Measurements from ENCODE around the gene HUS1.

The HUS1 gene

DNA sequence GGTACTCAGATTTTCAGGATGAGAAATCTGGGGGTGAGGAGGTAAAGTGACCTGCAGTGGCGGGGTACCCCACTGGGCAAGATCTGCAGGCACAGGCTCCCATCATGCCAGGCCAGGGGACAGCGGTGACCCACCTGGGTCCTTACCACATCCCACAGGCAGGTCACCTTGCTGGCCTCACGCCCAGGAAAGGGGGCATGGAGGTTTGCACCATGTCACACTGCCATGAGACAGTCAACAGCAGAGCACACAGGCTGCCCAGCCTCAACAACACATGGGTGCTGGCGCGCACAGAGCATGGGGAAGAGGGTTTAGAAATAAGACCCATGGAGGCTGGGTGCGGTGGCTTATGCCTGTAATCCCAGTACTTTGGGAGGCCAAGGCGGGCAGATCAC is 32.1 kb downstream of the HUS1 start:
- TF ChIP-seq, protein P1, sequence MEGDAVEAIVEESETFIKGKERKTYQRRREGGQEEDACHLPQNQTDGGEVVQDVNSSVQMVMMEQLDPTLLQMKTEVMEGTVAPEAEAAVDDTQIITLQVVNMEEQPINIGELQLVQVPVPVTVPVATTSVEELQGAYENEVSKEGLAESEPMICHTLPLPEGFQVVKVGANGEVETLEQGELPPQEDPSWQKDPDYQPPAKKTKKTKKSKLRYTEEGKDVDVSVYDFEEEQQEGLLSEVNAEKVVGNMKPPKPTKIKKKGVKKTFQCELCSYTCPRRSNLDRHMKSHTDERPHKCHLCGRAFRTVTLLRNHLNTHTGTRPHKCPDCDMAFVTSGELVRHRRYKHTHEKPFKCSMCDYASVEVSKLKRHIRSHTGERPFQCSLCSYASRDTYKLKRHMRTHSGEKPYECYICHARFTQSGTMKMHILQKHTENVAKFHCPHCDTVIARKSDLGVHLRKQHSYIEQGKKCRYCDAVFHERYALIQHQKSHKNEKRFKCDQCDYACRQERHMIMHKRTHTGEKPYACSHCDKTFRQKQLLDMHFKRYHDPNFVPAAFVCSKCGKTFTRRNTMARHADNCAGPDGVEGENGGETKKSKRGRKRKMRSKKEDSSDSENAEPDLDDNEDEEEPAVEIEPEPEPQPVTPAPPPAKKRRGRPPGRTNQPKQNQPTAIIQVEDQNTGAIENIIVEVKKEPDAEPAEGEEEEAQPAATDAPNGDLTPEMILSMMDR (IDR thresholded peaks at IDR 0.05): no peak

DNA sequence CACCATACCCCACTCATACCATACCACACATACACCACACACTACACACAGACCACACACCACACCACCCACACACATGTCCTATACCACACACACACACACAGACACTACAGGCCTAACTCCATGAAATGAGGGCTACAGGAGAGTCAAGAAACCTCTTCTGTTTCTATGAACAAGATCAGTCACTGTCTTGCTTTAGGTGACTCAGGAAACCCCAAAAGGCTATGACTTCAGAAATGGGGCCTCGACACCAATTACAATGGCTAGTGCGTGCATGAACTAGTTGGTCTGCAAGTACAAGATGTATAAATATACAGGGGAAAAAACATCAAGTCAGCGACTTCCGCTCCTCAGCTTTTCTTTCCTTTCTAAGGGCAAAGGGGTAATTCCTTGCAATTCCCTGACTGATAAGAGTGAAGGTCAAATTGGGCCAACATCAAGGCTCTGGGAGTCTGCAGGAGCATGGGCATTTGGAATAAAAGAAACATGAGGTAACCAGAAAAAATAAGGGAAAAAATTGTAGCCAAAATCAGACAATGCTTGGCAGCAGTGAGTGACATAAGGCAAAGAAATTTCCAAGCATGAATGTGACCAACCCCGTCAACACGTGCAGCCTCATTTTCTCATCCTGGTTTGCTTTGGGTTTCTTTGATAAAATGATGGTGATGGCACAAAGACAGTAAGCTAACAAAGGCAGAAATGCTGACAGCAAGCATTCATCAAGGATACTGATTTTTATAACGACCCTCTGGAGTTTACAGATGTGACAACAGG is 32.6 kb downstream of the HUS1 start:
- TF ChIP-seq, protein P1 (IDR thresholded peaks at IDR 0.05): no peak

DNA sequence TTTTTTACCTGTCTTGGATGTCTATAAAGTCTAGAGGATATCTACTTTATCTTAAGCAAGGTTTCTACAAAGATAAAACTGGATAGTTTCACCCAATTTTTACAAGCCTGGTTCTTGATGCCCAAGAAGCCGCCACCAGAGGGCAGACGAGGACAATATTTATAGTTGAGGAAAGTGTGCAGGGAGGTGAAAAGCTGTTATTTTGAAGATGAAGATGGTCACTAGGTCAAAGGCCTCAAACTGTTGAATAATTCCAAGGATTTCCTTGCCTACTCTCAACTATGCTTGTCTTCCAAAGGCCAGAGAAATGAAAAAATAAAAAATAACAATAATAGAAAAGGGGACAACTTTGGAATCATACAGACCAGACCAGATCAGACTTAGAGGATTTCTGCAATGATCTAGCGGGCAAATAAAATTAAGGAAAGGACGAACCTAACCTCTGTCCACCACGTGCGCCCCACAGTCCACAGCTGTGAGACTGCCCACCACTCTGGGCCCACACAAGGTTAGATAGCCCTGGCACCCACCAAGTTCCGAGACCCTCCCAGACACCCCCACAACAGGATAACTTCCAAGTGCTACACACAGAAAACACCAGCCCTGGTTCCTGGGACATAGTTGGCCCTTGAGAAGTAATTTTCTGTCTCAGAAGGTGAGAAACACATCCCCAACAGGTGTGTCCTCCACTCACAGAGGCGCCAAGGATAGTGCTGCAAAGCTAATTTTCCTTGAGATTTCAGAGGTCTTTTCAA is 34.0 kb downstream of the HUS1 start:
- TF ChIP-seq, protein P1 (IDR thresholded peaks at IDR 0.05): peak; percentile 80

DNA sequence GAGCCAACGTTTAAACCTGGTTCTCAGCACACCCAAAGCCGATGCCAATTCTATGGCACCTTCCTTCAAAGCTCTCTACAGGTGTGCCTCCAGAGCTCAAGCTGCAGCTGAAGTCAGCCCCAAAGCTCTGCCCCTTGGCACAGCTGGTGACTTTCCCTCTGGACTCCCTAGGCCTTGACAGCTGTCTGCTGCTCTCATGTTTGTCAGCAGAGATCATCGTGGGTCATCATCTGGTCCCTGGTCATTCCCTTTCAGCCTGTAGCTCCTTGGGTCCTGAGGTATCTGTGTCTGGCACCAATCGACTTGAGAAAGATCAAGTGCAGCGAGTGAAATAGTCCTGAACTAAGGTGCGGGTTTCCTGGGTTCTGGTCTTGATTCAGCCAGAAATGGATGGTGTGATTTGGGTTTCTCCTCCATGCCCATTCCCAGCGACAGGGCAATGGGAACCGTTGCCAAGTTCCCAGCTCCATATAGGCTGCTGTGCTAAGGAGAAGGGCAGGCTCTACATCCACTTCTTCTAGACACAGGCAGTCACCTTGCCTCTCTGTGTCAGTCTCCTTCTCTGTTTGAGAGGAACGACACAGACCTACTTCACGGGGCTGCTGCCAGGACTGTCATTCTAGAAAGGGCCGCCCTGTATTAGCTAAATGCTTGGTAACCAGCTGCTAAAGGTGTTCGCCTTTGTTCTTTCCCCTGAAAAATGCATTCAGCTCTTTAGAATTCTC is 34.7 kb downstream of the HUS1 start:
- TF ChIP-seq, protein P1 (IDR thresholded peaks at IDR 0.05): no peak

DNA sequence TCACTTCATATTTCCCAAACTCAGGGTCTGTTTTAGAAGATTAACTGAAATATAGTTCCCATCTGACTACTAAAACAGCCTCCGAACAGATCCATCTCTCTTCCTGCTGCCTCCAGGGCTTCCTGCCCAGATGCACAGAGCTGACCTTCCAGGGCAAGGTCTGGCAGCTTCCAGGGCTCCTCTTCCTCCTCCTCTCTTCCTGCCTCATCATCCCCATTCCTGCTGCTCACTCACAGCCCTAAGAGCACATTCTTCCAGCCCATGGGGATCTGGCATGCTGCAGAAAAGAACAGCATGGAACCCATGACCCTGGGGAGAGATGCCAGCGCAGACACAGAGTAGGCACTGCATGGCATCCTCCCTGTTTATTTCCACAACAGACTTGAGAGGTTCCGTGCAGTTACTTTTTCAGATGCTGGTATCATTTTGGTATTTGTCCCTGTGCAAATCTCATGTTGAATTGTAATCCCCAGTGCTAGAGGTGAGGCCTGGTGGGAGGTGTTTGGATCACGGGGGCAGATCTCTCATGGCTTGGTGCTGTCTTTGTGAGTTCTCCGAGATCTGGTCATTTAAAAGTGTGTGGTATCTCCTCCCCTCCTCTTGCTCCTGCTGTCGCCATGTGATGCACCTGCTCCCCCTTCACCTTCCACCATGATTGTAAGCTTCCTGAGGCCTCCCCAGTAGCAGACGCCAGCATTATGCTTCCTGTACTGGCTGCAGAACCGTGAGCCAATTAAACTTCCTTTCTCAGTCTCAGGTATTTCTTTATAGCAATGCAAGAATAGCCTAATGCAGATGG is 35.5 kb downstream of the HUS1 start:
- TF ChIP-seq, protein P1 (IDR thresholded peaks at IDR 0.05): no peak

DNA sequence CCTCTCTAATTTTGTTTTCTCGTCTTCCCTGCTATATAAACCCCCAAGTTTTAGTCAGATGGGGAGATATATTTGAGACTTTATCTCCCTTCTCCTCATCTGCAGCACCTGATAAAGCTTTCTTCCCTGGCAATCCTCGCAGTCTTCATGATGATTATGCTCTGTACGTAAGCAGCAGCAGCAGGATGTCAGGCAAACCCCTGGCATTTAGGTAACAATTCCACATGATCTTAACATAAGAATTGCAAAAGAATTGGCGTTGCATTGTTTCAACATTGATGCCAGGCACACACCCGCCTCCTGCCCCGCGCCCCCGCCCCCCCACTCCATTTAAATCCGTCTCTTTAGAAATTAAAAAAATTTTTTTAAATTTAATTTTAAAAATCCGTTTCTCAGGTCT is 37.3 kb downstream of the HUS1 start:
- TF ChIP-seq, protein P1 (IDR thresholded peaks at IDR 0.05): no peak

Data from LNCAP (cell line).